Astrocyte of the cerebellum (primary cell): ENCODE results near the gene NOTCH2.

Source experiments
- DNase-seq: peaks from one replicate; pipeline ENCODE4 v3.0.0-alpha.2; 2011; ENCODE audit warnings: low read depth
- H3K4me3 ChIP-seq: 2 replicates; pipeline ENCODE4 v1.5.1; 2011; ENCODE audit warnings: mild to moderate bottlenecking, low read depth, low read length, moderate library complexity
- CTCF ChIP-seq: IDR thresholded peaks from 2 replicates; pipeline ENCODE4 v1.5.1; 2012; ENCODE audit warnings: low read length, low read depth, moderate library complexity, mild to moderate bottlenecking; ENCODE audit errors: missing control alignments
- in situ Hi-C: cut with HindIII; loops from 2 replicates; pipeline ENCODE4 v1.10.0; 2017; ENCODE audit warnings: low sequenced_read_pairs

The NOTCH2 gene

GRCh38 chr1:119879510-119880434 is 189.7 kb downstream of the NOTCH2 start:
- H3K4me3 ChIP-seq = no peak overlapping the region
- in situ Hi-C loops = no loop called here
- DNase-seq = no peak
- no peak for TF ChIP-seq CTCF

GRCh38 chr1:119878171-119878570 is 191.3 kb downstream of the NOTCH2 start:
- no peak overlapping the region for H3K4me3 ChIP-seq
- in situ Hi-C loops = no loop called here
- DNase-seq = no peak
- no peak for TF ChIP-seq CTCF

GRCh38 chr1:119874186-119874585 is 195.3 kb downstream of the NOTCH2 start:
- H3K4me3 ChIP-seq = no peak overlapping the region
- in situ Hi-C loops = loop anchor here (25.0 kb wide), 1 partner anchor 88 kb away; no protein-coding TSS in a partner anchor
- TF ChIP-seq CTCF = no peak
- DNase-seq = no peak

- no peak overlapping the region for H3K4me3 ChIP-seq
- no peak for TF ChIP-seq CTCF
- in situ Hi-C loops = loop anchor here (25.0 kb wide), 1 partner anchor 89 kb away; no protein-coding TSS in a partner anchor
- DNase-seq = peak; percentile 91
Observed at GRCh38 chr1:119873135-119874015, 196.1 kb downstream of the NOTCH2 start.

GRCh38 chr1:119871881-119872280 is 197.6 kb downstream of the NOTCH2 start:
- in situ Hi-C loops = loop anchor here (25.0 kb wide), 1 partner anchor 90 kb away; no protein-coding TSS in a partner anchor
- H3K4me3 ChIP-seq = no peak overlapping the region
- DNase-seq = no peak
- no peak for TF ChIP-seq CTCF

GRCh38 chr1:119870917-119871596 is 198.4 kb downstream of the NOTCH2 start:
- peak; percentile 65 for DNase-seq
- peak; percentile 100 for TF ChIP-seq CTCF
- in situ Hi-C loops = loop anchor here (25.0 kb wide), 1 partner anchor 91 kb away; no protein-coding TSS in a partner anchor
- no peak overlapping the region for H3K4me3 ChIP-seq
